H1 (cell line): ENCODE results near the gene COL20A1.

Experiments
- CTCF ChIP-seq, 3 experiments: IDR thresholded peaks; 1 replicate in 2 of 3; 2 replicates in 1 of 3; pipeline versions ENCODE4 v1.5.1 to v1.6.1; 2011; ENCODE audit warnings: low read length in 3 of 3, mild to moderate bottlenecking in 3 of 3, inconsistent platforms in 2 of 3, low read depth in 1 of 3, moderate library complexity in 1 of 3; ENCODE audit not compliant: insufficient read depth in 1 of 3; ENCODE audit errors: control extremely low read depth in 1 of 3
- E2F6 ChIP-seq: IDR thresholded peaks from 2 replicates; pipeline ENCODE4 v1.6.1; 2012; ENCODE audit warnings: inconsistent platforms
- EZH2 ChIP-seq: fragments of 200-600 bp; sonication (generic); IDR thresholded peaks from 2 replicates; pipeline ENCODE4 v1.7.1; 2012; ENCODE audit warnings: low read depth, mild to moderate bottlenecking, moderate library complexity, low read length, inconsistent platforms; ENCODE audit not compliant: severe bottlenecking
- MAX ChIP-seq: IDR thresholded peaks from 2 replicates; pipeline ENCODE4 v1.6.1; 2012; ENCODE audit warnings: inconsistent platforms
- POLR2A ChIP-seq, 2 experiments: IDR thresholded peaks; 1 replicate in 1 of 2; 2 replicates in 1 of 2; pipeline ENCODE4 v1.6.1; 2011; ENCODE audit warnings: low read depth in 2 of 2, low read length in 2 of 2, mild to moderate bottlenecking in 2 of 2; ENCODE audit errors: control extremely low read depth in 1 of 2
- POLR2AphosphoS5 ChIP-seq: IDR thresholded peaks from 2 replicates; pipeline ENCODE4 v1.6.1; 2011; ENCODE audit warnings: low read depth, low read length

GRCh38 chr20:63249891-63250290, 43.1 kb upstream of the COL20A1 start:
- no peak for TF ChIP-seq EZH2
- no peak for TF ChIP-seq CTCF (IDR thresholded peaks at IDR 0.05; ENCODE audit: control extremely low read depth in 1 of 3, insufficient read depth in 1 of 3, low read depth in 1 of 3, low read length in 3 of 3)
- TF ChIP-seq POLR2A (IDR thresholded peaks at IDR 0.05; ENCODE audit: control extremely low read depth in 1 of 2, low read depth in 2 of 2, low read length in 2 of 2), result no peak
- no peak for TF ChIP-seq E2F6
- TF ChIP-seq POLR2AphosphoS5, result no peak
- TF ChIP-seq MAX, result no peak
